ENCODE measurements around the gene NTM.
A peak's percentile ranks its signal among the peaks of the same experiment; 100 is the strongest.
"Not testable (repeated sequence)": the region's sequence is repeated elsewhere in the genome, so short reads cannot be mapped to it uniquely, and the experiment has no call there.

The NTM gene

GRCh38 chr11:131677828-131678470, 307.5 kb downstream of the NTM start:
- no peak for DNase-seq

- DNase-seq = no peak
Measured at GRCh38 chr11:131678658-131679340, 308.4 kb downstream of the NTM start.

- DNase-seq = not testable (repeated sequence)
Measured at GRCh38 chr11:131680448-131680847, 310.0 kb downstream of the NTM start.

DNA sequence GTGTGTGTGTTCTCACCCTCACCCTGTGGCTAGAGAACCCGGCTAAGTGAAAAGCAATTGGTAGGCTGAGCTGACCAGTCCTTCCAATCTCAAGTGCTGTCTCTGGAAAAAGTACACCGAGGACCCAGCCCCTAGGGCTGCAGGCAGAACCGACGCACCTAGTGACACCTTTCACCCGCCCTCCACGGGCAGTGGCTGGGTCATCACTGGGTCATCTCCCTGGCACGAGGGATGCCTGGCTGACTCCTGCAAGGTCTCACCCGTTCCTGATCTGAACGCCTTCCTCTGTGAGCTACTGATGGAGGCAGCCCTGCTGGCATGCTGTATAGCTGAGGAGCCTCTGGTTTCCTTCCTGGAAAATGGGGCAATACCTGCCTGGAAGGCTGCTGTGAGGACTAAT, 311.5 kb downstream of the NTM start:
- no peak for DNase-seq

DNA sequence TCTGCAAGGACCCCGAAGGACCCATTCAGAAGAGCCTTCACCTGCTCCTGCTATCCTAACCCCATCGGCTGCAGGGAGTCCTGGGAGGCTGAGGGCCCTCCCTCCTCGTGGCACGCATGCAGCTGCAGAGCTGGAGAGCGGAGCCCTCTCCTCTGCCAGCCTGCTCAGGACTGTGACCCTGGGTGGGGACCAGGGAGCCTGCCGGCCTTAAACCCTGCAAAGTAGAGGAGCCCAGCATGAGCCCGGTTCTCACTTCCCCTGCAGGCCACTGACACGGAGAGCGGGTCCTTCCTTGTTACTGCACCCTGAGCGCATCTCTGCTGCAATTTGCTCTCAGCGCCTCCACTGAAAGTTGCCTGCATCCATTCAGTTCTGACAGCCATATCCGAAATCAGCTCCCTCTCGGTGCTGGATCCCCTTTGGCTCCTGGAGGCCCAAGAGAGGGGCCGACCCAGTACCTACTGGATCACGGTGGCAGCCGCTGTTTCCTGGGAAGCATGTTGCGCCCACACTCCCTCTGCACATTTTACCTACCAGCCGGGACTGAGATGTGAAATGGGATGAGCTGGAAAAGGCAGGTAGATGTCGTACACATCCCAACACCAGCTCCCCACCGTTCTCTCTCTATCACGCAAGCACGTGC, 312.1 kb downstream of the NTM start:
- no peak for DNase-seq

DNA sequence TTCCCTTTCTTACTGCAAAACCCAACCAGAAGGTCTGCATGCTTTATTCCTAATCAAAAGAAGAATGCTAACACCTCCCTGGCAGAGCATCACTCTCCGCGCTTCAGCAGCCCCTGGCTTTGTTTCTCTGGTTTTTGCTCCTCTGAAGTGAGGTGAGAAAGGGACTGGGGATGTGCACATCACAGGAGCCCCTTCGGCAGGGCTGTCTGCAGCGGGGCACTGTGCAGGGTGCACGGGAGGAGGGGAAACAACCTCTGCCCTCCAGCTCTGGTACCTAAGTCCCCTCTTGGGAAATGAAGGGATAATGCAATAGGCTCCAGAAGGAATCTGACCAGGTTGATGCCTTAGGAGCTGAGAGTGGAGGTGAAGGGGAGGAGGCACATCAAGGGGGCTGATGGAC, 312.7 kb downstream of the NTM start:
- DNase-seq = no peak

GRCh38 chr11:131683666-131684065, 313.3 kb downstream of the NTM start:
- DNase-seq = no peak

- no peak for DNase-seq
Measured at GRCh38 chr11:131684111-131685060, 314.0 kb downstream of the NTM start.

- no peak for DNase-seq
Measured at GRCh38 chr11:131685206-131685605, 314.8 kb downstream of the NTM start.

DNA sequence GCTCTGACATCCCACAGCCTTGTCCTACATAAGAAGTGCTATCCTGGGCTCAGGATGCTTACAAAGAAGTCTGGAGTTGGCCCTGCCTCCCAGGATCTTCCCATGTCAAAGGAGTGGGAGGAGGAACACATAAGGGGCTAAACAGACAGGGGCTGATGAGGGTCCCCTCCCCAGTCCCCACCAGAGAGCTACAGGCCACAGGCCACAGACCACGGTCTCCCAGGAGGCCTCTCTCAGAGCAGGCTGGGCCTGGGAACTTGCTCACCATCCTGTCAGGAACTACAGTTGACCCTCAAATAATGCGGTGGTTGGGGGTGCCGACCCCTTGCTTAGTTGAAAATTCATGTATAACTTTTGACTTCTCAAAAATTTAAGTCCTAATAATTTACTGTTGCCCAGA, 315.5 kb downstream of the NTM start:
- DNase-seq = no peak

DNA sequence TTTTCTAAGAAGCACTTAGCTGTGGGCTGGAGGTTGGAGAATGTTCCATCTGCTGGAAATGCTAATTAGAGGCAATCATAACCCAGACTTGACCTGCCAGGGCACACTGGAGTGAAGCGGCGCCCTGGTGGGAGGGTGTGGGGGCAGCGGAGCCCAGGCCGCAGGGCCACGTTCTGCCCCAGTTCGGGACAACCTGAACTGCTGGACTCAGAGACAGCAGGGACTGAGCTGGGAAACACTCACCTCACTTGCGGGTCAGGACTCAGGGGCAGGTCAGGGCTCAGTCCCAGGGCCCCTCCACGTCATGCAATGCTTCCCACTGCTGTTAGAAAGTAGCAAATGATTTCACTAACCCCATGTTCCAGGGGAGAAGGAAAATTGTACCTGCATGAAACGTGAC, 316.4 kb downstream of the NTM start:
- DNase-seq = no peak

GRCh38 chr11:131687291-131688047, 317.1 kb downstream of the NTM start:
- DNase-seq = no peak

GRCh38 chr11:131688048-131688693, 317.8 kb downstream of the NTM start:
- DNase-seq = peak; percentile 37

- DNase-seq = no peak
Measured at GRCh38 chr11:131689049-131689925, 318.9 kb downstream of the NTM start.

GRCh38 chr11:131690362-131690761, 319.9 kb downstream of the NTM start:
- DNase-seq = no peak

- DNase-seq = no peak
Measured at GRCh38 chr11:131690776-131691175, 320.4 kb downstream of the NTM start.

DNA sequence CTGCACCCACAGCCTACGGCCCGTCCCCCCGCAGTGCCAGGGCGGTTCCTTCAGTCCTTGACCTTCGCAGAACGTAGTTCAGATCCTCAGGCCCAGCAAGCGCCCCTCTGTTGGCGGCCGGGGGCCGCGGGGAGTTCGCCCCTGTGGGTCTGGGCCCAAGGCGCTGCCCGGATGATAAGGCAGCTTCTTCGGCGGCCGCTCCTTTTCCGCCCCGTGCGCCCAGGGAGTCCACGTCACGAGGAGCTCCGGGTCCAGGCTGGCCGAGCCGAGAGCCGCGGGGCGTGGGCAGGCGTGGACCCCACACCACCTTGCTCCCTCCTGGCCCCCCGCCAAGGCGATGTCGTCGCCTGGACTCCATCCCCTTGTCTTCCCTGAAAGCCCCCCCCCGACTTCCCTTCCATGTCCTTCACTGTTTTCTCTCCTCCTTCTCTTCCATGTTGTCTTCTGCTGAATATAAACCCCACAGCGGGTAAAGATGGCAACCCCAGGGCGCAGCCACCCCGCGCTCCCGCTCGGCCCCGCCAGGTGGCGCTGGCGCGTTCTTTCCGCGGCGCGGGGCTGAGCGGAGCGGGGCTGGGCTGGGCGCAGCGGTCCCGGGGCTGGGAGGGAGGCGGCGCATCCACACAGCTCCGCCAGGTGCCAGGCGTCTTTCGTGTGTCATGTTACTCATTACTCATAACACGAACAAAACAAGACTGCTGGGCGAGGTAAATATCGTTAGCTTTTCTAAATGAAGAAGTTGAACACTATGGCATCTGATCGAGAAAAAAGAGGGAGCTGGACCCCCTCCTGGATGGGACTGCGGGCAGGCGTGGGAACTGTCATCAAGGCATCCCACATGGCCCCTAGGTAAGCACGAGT, 321.0 kb downstream of the NTM start:
- peak; percentile 7 for DNase-seq

GRCh38 chr11:131692151-131692550, 321.7 kb downstream of the NTM start:
- no peak for DNase-seq

DNA sequence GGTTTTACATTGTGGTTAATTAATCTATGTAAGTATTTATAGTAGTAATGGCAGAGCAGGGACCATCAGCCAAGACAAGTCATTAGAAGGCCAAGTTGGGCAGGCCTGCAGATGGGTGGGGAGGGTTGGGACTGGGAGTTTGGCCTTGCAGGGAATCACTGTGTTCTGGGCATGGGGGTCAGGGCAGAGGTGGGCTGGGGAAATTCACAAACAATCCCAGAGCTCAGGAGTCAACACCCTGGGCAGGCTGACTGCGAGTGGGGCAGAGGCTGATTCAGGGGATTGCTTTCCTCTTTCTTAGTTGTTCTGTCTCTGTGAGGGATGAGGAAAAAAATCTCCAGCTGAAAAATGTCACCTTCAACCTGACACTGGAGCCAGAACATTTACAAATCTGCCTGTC, 322.5 kb downstream of the NTM start:
- DNase-seq = no peak

GRCh38 chr11:131693756-131694155, 323.3 kb downstream of the NTM start:
- DNase-seq = no peak
